DMS153 treated with DMSO at 0.1 percent for 48 hours (cell line): Measurements from ENCODE around the gene AMY2B.
"Not testable (repeated sequence)": the region's sequence is repeated elsewhere in the genome, so short reads cannot be mapped to it uniquely, and the experiment has no call there.

ENCODE experiments used
- DNase-seq: peaks from one replicate; lab custom pipeline; 2025; ENCODE audit not compliant: unreplicated experiment; lab: John Stamatoyannopoulos, UW

AMY2B gene

DNA sequence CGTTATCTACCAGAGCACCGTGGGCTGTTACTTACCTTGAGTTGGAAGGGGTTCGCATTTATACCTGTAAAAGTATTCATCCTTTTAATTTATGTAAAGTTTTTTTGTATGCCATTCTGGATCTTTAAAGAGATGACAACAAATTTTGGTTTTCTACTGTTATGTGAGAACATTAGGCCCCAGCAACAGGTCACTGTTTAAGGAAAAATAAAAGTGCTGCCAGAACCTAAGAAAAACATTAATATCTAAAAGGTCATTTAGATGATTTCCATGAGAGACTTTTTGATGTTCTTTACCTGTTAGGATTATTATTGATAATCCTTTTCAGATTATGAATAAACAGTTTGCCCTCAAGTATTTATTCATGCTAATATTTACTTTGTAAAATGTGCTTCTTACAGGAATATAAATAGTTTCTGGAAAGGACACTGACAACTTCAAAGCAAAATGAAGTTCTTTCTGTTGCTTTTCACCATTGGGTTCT lies 45.6 kb downstream of the AMY2B start, which contains the start of gene AMY2A:
AMY2A (plus strand) TSS at position 434 of the 484 bp plus-strand sequence; CDS start at position 448, 14 bp downstream.
- not testable (repeated sequence) for DNase-seq

DNA sequence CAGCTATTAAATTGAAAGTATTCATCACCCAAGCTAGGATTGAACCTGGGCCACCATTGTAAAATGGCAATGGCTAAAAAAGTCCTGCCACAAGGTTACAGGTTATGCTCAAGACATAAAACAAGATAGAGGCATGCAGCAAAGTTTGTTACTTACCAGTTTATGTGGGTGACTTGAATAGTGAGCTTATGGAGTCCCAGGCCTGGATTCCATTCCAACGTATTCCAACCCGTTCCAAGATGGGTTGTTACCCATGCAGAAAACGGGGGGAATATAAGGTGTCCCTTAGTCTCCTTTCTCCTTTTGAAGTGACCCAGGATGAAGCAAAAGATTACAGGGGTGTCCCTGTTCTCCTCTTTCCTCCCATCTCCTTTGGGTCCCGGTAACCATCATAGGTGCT lies 56.0 kb downstream of the AMY2B start:
- not testable (repeated sequence) for DNase-seq
